ENCODE measurements around the gene GLCCI1.

Gene GLCCI1

DNA sequence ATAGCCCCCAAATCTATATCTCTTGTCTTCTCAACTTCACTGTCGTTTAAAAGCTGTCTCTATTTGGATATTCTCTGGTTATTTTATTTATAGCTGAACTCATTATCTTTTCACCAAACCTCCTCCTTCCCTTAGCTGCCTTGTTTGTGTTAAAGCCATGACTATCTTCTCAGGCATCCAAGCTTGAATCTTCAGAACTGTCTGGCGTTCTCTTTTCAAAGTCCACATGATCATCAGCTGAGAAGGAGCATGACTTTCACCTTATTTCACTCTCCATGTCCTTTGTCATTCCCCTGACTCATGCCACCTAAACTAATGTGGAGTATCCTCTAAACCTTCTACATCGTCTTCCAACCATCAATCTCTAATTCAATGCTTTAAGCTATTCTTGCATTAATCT is 5.7 kb upstream of the GLCCI1 start:
- DNase-seq (ENCODE audit: low spot score) = peak; percentile 47

DNA sequence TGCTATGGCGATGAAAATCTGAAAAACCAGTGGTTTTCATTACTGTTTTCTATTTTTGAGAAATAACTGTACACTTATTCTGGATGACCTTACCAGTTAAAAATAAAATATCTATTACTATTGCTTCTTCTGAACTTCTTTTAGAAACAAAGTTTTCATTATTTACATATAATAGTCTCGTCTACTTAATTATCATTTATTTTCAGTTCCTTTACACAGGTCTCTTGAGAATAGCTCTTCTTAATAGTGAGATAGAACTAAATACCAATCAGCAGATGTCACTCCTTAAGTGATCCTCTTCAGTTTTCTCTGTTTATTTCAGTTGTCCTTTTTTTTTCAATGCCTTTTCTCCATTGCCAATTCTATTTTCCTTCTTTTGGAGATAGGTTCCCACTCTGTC is 4.3 kb upstream of the GLCCI1 start:
- no peak for DNase-seq (ENCODE audit: low spot score)

DNA sequence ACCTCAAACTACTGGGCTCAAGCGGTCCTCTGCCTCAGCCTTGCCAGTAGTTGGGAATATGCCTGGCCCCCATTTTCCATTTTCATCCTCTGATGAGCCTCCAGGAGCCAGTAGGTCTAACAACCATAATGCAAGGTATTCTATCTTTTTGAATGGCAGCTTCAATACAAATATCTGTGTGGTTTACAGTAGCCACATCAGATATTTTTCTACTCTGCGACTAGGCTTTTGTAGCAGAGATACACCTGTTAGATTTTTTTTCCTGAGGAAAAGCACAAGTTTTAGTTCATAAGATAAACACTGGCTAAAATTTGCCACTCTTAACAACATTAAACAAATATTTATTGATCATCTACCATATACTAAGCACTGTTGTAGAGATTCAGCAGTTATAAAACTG is 3.9 kb upstream of the GLCCI1 start:
- DNase-seq (ENCODE audit: low spot score) = no peak

GRCh38 chr7:7965301-7965700 is 3.3 kb upstream of the GLCCI1 start:
- DNase-seq (ENCODE audit: low spot score) = no peak

DNA sequence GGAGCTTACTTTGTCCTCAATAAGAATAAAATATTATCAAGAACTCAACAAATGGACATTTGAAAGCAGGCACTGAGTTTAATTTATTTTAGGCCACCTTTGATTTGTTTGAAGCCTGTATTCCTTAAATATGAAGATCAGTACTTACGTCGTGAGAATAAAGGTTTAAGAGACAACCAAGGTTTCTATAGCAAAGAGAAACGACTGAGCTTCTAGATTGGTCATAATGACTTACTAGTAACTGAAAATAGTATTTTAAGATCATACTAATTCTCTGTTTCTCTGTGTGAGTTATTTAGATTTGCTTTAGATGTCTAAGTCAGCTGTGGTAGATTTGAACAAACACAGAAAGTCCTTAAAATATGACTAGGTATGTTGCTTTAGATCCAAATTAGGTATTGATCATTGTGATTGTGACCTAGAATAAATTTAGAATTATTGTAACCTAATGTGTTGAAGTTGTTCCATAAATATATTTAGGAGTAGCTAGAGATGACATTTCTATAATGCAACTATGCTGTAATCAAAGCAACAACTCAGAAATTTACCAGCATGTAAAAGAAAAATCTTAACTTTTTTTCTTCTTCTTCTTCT is 2.4 kb upstream of the GLCCI1 start:
- DNase-seq (ENCODE audit: low spot score) = no peak

DNA sequence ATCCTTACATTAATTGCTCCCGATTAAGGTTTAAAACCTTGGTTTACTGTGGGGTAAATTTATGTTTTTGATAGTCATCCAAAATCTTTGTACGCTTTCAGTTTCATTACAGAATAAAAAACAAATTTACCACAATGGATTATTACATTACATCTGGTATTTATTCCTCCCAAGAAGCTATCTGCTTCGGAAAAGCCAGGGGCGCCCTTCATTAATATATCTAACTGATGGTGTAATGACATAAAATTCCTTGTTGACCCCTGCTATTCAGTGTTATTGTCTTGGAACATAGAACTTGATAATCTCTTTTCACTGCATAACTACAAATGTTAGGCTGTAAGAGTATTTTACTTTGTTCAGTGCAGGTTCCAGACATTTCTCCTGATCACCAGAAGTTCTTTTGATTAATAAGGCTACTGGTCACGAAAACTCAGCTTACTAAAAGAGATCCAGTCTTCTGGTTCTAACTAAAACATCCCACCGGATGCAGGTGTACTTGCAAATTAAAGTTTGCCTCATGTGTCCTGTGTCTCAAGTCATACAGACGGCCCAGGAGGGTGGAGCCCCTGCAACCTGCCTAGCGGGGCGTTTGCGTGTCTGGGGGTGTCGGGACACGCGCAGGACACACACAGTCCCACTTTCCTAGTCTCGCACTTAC is 581 bp upstream of the GLCCI1 start:
- DNase-seq (ENCODE audit: low spot score) = no peak

DNA sequence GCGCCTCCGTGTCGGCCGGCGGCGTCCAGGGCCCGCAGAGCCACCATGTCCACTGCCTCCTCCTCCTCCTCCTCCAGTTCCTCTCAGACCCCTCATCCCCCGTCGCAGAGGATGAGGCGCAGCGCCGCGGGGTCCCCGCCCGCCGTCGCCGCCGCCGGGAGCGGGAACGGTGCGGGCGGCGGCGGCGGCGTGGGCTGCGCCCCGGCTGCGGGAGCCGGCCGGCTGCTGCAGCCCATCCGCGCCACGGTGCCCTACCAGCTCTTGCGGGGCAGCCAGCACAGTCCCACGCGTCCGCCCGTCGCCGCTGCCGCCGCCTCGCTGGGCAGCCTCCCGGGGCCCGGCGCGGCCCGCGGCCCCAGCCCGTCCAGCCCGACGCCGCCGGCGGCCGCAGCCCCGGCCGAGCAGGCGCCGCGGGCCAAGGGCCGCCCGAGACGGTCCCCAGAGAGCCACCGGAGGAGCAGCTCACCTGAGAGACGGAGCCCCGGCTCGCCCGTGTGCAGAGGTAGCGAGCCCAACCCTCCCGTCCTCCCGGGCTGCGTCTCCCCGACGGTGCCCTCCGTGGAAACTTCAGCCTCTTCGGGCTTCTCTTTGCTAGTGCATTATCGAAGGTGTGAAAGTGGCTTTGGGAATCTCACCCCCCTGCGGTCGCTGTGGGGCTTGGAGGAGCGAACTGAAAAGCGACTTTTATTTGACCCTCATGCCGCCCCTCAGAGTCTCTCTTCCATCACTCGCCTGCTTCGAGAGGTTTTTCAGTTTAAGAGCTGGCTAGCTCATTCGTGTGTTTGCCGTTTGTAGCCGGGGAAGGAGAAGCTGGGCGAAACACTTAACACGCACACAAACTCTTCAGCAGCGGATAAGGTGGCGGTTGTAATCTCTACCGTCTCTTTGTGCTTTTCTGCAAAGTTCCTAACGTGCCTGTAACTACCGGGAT is 975 bp downstream of the GLCCI1 start:
- peak; percentile 22 for DNase-seq (ENCODE audit: low spot score)

- no peak for DNase-seq (ENCODE audit: low spot score)
Observed at GRCh38 chr7:7970237-7970530, 1.6 kb downstream of the GLCCI1 start.

- peak; percentile 5 for DNase-seq (ENCODE audit: low spot score)
Observed at GRCh38 chr7:7970531-7971307, 2.1 kb downstream of the GLCCI1 start.

GRCh38 chr7:7971308-7972040 is 2.9 kb downstream of the GLCCI1 start:
- no peak for DNase-seq (ENCODE audit: low spot score)

- DNase-seq (ENCODE audit: low spot score) = no peak
Observed at GRCh38 chr7:7972128-7972527, 3.5 kb downstream of the GLCCI1 start.

GRCh38 chr7:7972922-7973594 is 4.5 kb downstream of the GLCCI1 start:
- no peak for DNase-seq (ENCODE audit: low spot score)

- DNase-seq (ENCODE audit: low spot score) = no peak
Observed at GRCh38 chr7:7976677-7977076, 8.1 kb downstream of the GLCCI1 start.

GRCh38 chr7:7977774-7978173 is 9.2 kb downstream of the GLCCI1 start:
- no peak for DNase-seq (ENCODE audit: low spot score)

DNA sequence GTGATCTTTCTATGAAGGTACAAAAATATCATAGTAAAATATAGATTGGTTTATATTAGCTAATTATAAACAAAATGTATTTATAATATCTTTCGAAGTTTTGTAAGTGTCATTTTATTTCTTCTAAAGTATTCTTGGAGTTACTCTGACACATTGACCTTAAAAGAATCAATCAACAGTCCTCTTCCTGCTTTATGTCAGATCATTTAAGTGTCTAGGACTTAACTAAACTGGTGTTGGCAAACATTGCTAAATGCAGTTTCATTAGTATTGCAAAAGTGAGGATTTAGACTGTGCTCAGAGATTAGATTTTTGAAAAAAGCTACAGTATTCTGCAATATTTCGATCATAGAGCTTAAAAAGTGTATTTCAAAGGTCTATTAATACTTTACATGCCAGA is 10.3 kb downstream of the GLCCI1 start:
- DNase-seq (ENCODE audit: low spot score) = no peak

- no peak for DNase-seq (ENCODE audit: low spot score)
Observed at GRCh38 chr7:7979558-7979957, 11.0 kb downstream of the GLCCI1 start.

DNA sequence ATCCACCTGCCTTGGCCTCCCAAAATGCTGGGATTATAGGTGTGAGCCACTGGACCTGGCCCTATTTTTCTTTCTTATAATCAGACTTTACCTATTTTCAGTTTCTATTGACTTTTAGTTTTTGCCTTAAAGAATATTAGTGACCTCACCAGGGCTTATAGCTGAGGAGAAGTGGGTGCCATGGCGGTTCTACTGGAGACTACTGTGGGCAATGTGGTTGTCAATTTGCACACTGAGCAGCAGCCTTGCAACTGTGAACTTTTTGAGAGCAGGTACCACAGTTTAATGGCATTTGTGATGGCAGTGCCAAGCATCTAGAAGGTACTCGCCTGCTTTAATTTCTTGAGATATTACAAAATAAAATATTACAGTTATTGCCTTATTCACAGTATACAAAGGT is 11.5 kb downstream of the GLCCI1 start:
- no peak for DNase-seq (ENCODE audit: low spot score)

GRCh38 chr7:7982904-7983303 is 14.3 kb downstream of the GLCCI1 start:
- DNase-seq (ENCODE audit: low spot score) = no peak

DNA sequence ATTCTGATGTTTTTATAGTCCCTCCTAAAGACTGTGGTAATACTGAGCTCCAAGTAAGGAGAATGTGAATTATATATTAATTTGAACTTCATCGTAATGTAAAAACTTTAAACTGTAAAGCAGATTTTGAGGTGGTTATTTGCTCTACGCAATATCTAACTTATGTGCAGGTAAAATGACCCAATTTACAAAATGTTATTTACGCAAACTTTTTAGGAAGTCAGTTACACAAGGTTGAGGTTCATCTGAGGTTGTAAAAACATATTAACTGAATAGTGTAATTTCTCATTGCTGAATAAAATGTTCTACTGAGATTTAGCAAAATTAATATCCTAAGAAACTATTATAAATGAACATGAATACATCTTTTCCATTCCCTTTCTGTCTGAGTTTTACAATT is 15.8 kb downstream of the GLCCI1 start:
- no peak for DNase-seq (ENCODE audit: low spot score)

GRCh38 chr7:7988706-7989105 is 20.1 kb downstream of the GLCCI1 start:
- no peak for DNase-seq (ENCODE audit: low spot score)

- DNase-seq (ENCODE audit: low spot score) = no peak
Observed at GRCh38 chr7:7989133-7989532, 20.5 kb downstream of the GLCCI1 start.

All from AG08395 (cell line).